H1 (cell line): ENCODE data around the gene TRAPPC5. TPM values are rescaled to one million over a fixed set of nuclear protein-coding genes. Genes with fewer than 3 reads are reported as not detected.
A peak's percentile ranks its signal among the peaks of the same experiment; 100 is the strongest.

Source experiments
- ASH2L ChIP-seq: fragments of 200-600, 300-600 bp; sonication (generic); IDR thresholded peaks from one replicate; pipeline ENCODE4 v1.7.1; 2017; ENCODE audit warnings: low read length
- CBX8 ChIP-seq: fragments of 300-800, 300-1000 bp; sonication (generic); IDR thresholded peaks from 2 replicates; pipeline ENCODE4 v1.7.1; 2016; ENCODE audit warnings: low read depth, low read length, borderline replicate concordance
- CHD1 ChIP-seq: IDR thresholded peaks from 2 replicates; pipeline ENCODE4 v1.6.1; 2012; ENCODE audit warnings: low read depth, low read length, improper control_type of control experiment
- EZH2 ChIP-seq: fragments of 200-600 bp; sonication (generic); IDR thresholded peaks from 2 replicates; pipeline ENCODE4 v1.7.1; 2012; ENCODE audit warnings: low read depth, mild to moderate bottlenecking, moderate library complexity, low read length, inconsistent platforms; ENCODE audit not compliant: severe bottlenecking
- JUN ChIP-seq: IDR thresholded peaks from 2 replicates; pipeline ENCODE4 v1.6.1; 2011; ENCODE audit warnings: low read depth, mild to moderate bottlenecking, improper control_type of control experiment, low read length
- KDM5A ChIP-seq: fragments of 200-600 bp; IDR thresholded peaks from 2 replicates; pipeline ENCODE4 v1.7.1; 2012; ENCODE audit warnings: mild to moderate bottlenecking, low read length, inconsistent platforms, mixed read lengths
- NRF1 ChIP-seq: IDR thresholded peaks from 2 replicates; pipeline ENCODE4 v1.6.1; 2011; ENCODE audit warnings: mild to moderate bottlenecking, low read depth, low read length, improper control_type of control experiment
- RAD21 ChIP-seq, 2 experiments: IDR thresholded peaks in 1 of 2; conservative IDR thresholded peaks in 1 of 2; 2 replicates each; pipeline ENCODE4 v1.6.1; 2011; ENCODE audit warnings: low read depth in 2 of 2, low read length in 2 of 2, improper control_type of control experiment in 1 of 2, inconsistent platforms in 1 of 2, mild to moderate bottlenecking in 1 of 2, moderate library complexity in 1 of 2
- SP2 ChIP-seq: IDR thresholded peaks from 2 replicates; pipeline ENCODE4 v1.6.1; 2012; ENCODE audit warnings: mild to moderate bottlenecking, low read length, inconsistent platforms
- SRF ChIP-seq: IDR thresholded peaks from 2 replicates; pipeline ENCODE4 v1.6.1; 2011; ENCODE audit warnings: mild to moderate bottlenecking, low read depth, low read length, moderate library complexity
- polyA plus RNA-seq, 7 experiments: library from polyadenylated mRNA; depleted of rRNA in 3 of 7; stranded (reverse) in 5 of 7; unstranded in 2 of 7; fragments of >200 nt in 5 of 7; fragments of 200-250 nt in 2 of 7; gene quantifications; 1 replicate in 5 of 7; 2 replicates in 1 of 7; 4 replicates in 1 of 7; pipeline versions ENCODE4 v1.2.1 to v1.2.3, GENCODE V29; 2011 to 2013; ENCODE audit warnings: missing spikeins in 2 of 7, mixed read lengths in 2 of 7
- total RNA-seq: library from RNA; stranded (reverse); fragmentation: NEBNext Ultra II Directional; extraction: Animal tissue kit (Norgen Biotek cat#: 25700); gene quantifications from 2 replicates; pipeline ENCODE4 v1.2.1, GENCODE V29; 2021
- TF ChIP-seq, protein P1 (sequence below): IDR thresholded peaks from 2 replicates; pipeline ENCODE4 v1.6.1; 2012; ENCODE audit warnings: inconsistent platforms

The TRAPPC5 gene
- total and polyA plus RNA-seq, 2 of the 8 experiments (the other 6 are each of a cell fraction or from before 2014, with no cell fraction given): 109 to 120 TPM

DNA sequence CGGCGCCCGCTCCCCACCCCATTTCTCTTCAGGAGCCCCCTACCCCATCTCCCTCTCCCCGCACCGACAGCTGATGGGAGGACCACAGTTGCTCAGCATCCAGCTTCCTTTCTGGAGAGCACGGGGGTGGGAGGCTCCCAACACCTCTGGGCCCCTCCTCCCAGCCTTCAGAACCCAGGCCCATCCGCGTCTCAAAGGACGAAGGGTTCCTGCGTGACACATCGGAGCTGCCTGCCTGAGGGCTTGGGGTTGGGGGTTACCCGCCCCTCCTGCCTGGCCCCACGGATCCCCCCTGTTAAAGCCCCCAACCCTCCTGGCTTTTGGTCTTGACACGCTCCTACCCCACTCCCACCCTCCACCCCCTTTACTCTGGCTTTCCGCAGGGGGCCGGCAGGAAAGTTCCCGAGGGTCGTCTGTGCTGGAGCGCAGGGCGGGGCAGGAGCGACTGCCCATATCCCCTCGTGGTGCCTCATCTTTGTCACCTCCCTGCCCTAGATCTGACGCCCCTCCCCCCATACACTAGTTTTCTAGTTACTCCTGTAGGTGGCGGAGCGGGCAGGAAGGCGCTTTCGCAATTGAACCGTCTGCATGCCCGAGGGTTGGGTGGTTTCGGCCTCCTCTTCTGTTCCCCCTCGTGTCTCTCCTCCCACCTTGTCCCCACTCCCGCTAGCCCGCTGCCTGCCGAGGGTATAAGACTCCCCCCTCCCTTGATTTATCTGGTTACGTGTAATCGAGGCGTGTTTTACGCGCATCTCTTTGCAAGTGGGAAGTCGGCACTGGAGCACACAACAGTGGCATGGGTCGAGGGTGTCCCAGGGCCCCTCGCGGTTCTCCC is 924 bp downstream of the TRAPPC5 start (continued):
- no peak for TF ChIP-seq KDM5A
- no peak for TF ChIP-seq JUN
- no peak for TF ChIP-seq EZH2
- TF ChIP-seq, protein P1, sequence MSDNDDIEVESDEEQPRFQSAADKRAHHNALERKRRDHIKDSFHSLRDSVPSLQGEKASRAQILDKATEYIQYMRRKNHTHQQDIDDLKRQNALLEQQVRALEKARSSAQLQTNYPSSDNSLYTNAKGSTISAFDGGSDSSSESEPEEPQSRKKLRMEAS: peak; percentile 76
- TF ChIP-seq NRF1: no peak
- TF ChIP-seq RAD21 (IDR thresholded peaks at IDR 0.05 in 1 of 2, conservative IDR thresholded peaks at IDR 0.05 in 1 of 2; ENCODE audit: low read depth in 2 of 2, low read length in 2 of 2): peak; percentile 53 to 68
- TF ChIP-seq ASH2L: no peak
- no peak for TF ChIP-seq SP2
- TF ChIP-seq CHD1: no peak
- TF ChIP-seq SRF: no peak
- TF ChIP-seq CBX8: no peak
